IgD-negative memory B cell (primary cell): ENCODE results near the gene TGFB2. TPM values are rescaled to one million over a fixed set of nuclear protein-coding genes. Genes with fewer than 3 reads are reported as not detected.

Experiments
- H3K27ac Mint-ChIP-seq, 3 donors: one replicate each; pipeline ENCODE4 v1.8.0; 2020 to 2022; ENCODE audit warnings: mild to moderate bottlenecking in 3 of 3, mixed read lengths in 3 of 3, moderate library complexity in 1 of 3
- H3K27me3 Mint-ChIP-seq: one replicate; pipeline ENCODE4 v1.8.0; 2021; ENCODE audit warnings: mixed read lengths
- H3K36me3 Mint-ChIP-seq: one replicate; pipeline ENCODE4 v1.8.0; 2020; ENCODE audit warnings: mild to moderate bottlenecking, mixed read lengths
- H3K4me1 Mint-ChIP-seq, 3 donors: one replicate each; pipeline ENCODE4 v1.8.0; 2020 to 2022; ENCODE audit warnings: mixed read lengths in 3 of 3, mild to moderate bottlenecking in 1 of 3
- H3K4me3 Mint-ChIP-seq, 4 donors: one replicate each; pipeline ENCODE4 v1.8.0; 2020 to 2022; ENCODE audit warnings: mild to moderate bottlenecking in 4 of 4, mixed read lengths in 4 of 4, moderate library complexity in 3 of 4
- H3K9me3 Mint-ChIP-seq, 3 donors: one replicate each; pipeline ENCODE4 v1.8.0; 2020 to 2021; ENCODE audit warnings: mixed read lengths in 3 of 3, mild to moderate bottlenecking in 1 of 3
- polyA plus RNA-seq: library from polyadenylated mRNA; unstranded; fragments of 300-500 nt; fragmentation: Illumina TruSeq; gene quantifications from one replicate; pipeline ENCODE4 v1.2.3, GENCODE V29; 2021

The TGFB2 gene
- polyA plus RNA-seq, 1 donor from 2014 or later: 0.59 TPM

DNA sequence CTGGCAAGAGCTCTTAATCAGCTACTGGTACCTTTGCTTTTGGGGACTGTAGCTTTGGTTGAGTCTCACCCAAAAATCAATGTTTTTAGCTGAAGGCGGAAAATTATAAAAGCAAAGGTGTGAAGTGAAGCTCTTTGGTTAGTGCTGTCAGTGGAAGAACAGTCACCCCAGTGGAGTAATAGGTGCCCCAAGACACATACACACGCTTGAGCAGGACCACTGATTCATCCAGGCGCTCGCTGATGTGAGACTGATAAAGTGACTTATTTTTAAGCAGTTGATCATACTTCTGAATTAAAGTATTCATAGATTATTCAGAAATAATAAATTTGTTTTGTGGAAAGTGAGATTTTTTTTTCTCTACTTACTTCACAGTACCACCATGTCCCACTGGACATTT, 37.1 kb downstream of the TGFB2 start:
- no peak overlapping the region for H3K27ac Mint-ChIP-seq
- H3K4me1 Mint-ChIP-seq: peaks cover 3 to 4% (median 4%) of the 10 kb centered on the region in 3 donors
- H3K9me3 Mint-ChIP-seq: no peaks in the 10 kb centered on the region

DNA sequence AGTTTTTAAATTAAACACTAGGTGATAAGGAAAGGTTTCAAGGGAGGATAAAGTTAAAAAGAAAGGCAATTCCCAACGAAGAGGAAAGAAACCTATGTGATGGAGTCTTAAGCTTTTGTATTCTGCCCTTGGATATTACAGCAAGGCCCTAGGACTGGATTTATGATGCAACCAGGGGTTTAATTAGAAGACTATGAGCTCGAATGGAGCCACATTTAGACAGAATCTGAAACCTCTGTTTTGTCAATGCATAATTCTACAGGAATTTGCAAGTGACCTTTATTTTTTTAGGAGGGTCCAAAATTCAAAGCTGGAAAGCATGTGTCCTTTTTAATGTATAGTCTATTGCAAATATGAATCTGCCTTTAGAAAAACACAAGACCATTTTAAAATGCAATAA, 37.9 kb downstream of the TGFB2 start:
- H3K36me3 Mint-ChIP-seq: peaks cover 1% of the 10 kb centered on the region
- H3K27me3 Mint-ChIP-seq: peaks cover 6% of the 10 kb centered on the region
- H3K27ac Mint-ChIP-seq: peak overlapping the region in 1 of 3 donors; percentile 9
- no peaks in the 10 kb centered on the region for H3K9me3 Mint-ChIP-seq
- H3K4me1 Mint-ChIP-seq: peaks cover 0 to 2% (median 0%) of the 10 kb centered on the region in 3 donors
- no peak overlapping the region for H3K4me3 Mint-ChIP-seq

More for the DNA sequence above, 37.1 kb downstream of the TGFB2 start:
- H3K4me3 Mint-ChIP-seq: no peak overlapping the region
- peaks cover 1% of the 10 kb centered on the region for H3K36me3 Mint-ChIP-seq
- peaks cover 6% of the 10 kb centered on the region for H3K27me3 Mint-ChIP-seq

DNA sequence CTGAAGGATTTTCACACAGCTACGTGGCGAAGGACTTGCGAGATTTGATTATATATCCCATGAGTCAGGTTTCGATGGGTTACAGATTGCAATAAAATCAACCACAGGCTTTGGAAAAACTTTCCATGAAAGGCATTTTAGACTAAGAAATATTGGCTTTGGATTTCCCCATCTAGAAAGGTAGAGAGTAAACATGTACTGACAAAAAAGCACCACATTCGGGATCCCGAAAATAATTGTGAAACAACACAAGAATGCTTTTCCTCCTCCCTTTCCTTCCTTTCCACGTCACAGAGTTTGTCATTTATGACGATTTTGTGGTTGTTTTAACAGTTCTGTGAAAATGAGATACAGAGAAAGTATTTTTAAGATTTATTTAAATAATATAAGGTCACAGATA, 38.5 kb downstream of the TGFB2 start:
- H3K36me3 Mint-ChIP-seq: peaks cover 2% of the 10 kb centered on the region
- H3K9me3 Mint-ChIP-seq: no peaks in the 10 kb centered on the region
- H3K4me1 Mint-ChIP-seq: peaks cover 0 to 2% (median 0%) of the 10 kb centered on the region in 3 donors
- H3K4me3 Mint-ChIP-seq: no peak overlapping the region
- peaks cover 4% of the 10 kb centered on the region for H3K27me3 Mint-ChIP-seq
- no peak overlapping the region for H3K27ac Mint-ChIP-seq

DNA sequence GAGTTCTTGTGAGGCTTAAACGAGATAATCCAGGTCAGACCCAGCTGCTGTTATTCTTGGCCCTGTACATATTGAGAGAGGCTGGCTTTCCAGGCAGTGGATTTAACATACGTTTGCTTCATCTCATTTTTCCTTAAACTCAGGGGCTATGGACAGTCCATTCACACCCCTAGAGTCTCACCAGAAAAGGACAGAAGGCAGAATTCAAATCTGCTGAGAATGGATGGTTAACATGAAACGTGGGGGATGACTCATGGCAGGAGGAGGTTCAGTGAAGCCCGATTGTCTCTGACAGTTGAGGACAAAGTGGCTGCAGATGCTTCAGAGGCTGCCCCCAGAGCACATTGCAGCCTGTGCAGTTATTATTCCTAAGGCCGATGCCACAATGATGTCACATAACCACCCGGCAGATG, 39.5 kb downstream of the TGFB2 start:
- Mint-ChIP-seq H3K4me1 (peaks cover 0 to 2% (median 0%) of the 10 kb centered on the region in 3 donors), H3K27ac (no peak overlapping the region), H3K4me3 (no peak overlapping the region), H3K36me3 (peaks cover 2% of the 10 kb centered on the region), H3K27me3 (peaks cover 3% of the 10 kb centered on the region), H3K9me3 (no peaks in the 10 kb centered on the region)

DNA sequence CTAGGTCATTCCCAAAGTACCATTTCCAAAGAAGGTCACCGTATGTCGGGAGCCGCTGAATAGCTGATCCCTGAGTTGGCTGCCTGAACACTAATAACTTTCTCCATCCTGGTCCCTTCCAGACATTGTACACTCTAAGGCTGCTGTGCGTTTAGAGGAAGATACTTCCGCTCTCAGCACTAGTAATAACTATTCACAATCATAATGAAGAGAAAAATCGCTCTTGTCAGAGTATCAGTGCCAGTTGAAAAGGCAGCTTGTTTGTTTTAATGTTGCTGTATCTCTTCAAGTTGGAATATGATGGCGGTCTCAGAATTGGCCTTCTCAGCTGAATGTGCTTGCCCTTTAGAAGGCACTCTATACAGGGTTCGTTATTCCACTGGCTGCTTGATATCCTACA, 43.5 kb downstream of the TGFB2 start:
- H3K27ac Mint-ChIP-seq: no peak overlapping the region
- H3K4me1 Mint-ChIP-seq: peaks cover 0 to 2% (median 1%) of the 10 kb centered on the region in 3 donors
- peaks cover 0 to 2% (median 0%) of the 10 kb centered on the region in 3 donors for H3K9me3 Mint-ChIP-seq
- no peak overlapping the region for H3K4me3 Mint-ChIP-seq
- peaks cover 4% of the 10 kb centered on the region for H3K27me3 Mint-ChIP-seq
- H3K36me3 Mint-ChIP-seq: peaks cover 2% of the 10 kb centered on the region

DNA sequence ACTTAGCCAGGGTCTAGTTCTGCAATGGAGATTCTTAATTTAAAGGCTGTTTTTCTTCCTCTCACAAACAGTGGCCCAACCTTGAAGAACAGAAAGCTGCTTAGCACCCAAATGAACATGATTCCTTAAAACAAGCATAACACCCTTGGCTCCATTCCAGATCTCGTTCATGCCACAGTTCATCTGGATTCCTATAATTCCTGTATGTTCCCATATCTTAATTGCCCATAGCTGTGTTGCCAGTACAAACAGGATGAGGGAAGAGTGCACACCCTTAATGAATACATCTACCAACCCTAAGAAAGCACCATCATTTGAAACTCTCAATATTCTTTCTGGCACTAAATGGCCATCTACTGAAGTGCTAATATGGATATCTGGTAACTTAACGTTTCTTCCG, 45.5 kb downstream of the TGFB2 start:
- peaks cover 0 to 1% (median 0%) of the 10 kb centered on the region in 3 donors for H3K4me1 Mint-ChIP-seq
- no peak overlapping the region for H3K4me3 Mint-ChIP-seq
- peaks cover 2% of the 10 kb centered on the region for H3K36me3 Mint-ChIP-seq
- H3K9me3 Mint-ChIP-seq: peaks cover 0 to 2% (median 0%) of the 10 kb centered on the region in 3 donors
- H3K27ac Mint-ChIP-seq: no peak overlapping the region
- peaks cover 2% of the 10 kb centered on the region for H3K27me3 Mint-ChIP-seq

DNA sequence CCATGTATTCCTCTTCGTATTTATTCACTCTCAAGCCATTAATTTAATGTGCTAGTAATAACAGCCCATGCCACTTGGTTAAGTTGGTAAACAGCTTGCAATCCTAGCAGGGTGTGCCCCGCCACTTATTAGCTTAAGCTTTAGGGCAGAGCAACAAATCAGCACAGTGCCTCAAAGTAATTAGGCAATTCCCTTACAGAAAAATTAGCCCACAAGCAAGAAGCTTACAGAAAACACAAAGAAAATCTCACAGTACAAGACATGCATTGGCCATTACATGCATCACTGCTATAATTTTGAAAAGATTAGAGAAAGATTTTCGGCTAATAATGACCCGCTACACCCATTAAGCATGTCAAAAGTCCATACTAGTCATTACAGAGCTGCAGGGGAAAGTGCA, 47.6 kb downstream of the TGFB2 start:
- Mint-ChIP-seq H3K27ac (no peak overlapping the region), H3K27me3 (peaks cover 2% of the 10 kb centered on the region), H3K36me3 (peaks cover 2% of the 10 kb centered on the region), H3K4me1 (peaks cover 0 to 1% (median 0%) of the 10 kb centered on the region in 3 donors), H3K4me3 (no peak overlapping the region), H3K9me3 (peaks cover 0 to 2% (median 0%) of the 10 kb centered on the region in 3 donors)

DNA sequence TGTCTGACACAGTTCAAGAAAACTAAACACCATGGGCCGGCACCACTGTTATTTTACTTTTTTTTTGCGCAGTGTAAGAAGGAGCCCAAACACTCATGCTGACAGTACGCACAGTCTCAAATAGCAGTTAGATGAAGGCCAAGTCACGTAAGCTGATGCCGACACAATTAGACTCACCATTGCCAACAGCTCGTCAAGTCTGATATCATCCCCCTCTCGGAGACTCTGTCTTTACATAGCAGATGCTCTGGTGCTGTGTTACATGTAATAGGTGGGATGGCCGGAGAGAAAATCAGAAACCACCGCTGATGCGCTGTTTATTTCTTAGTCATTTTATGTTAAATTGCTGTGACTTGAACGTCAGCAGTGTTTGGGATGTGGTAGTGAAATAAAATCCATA, 49.3 kb downstream of the TGFB2 start:
- Mint-ChIP-seq H3K27me3 (peaks cover 2% of the 10 kb centered on the region), H3K27ac (no peak overlapping the region), H3K4me3 (no peak overlapping the region), H3K36me3 (no peaks in the 10 kb centered on the region), H3K4me1 (peaks cover 0 to 1% (median 0%) of the 10 kb centered on the region in 3 donors), H3K9me3 (peaks cover 0 to 2% (median 0%) of the 10 kb centered on the region in 3 donors)

DNA sequence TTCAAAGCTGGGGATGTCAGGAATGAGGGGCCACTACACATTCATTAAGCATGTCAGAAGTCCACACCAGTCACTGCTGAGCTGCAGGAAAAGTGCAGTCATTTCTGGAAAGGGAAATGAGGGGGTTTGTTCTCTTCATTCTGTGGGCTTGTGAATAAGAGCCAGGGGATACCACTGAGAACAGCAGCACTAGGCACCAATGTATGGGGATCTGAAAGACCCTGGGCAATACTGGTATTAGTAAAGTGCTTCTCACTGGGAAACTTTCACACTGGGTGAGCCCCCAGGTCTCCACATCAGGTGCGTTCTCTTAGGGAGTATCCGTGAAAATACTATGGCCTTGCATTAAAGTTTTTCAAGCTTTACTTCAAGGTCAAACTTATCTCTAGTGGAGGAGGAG, 49.9 kb downstream of the TGFB2 start:
- Mint-ChIP-seq H3K9me3 (peaks cover 0 to 2% (median 0%) of the 10 kb centered on the region in 3 donors), H3K4me1 (peaks cover 0 to 1% (median 0%) of the 10 kb centered on the region in 3 donors), H3K36me3 (no peaks in the 10 kb centered on the region), H3K4me3 (no peak overlapping the region), H3K27me3 (peaks cover 1% of the 10 kb centered on the region), H3K27ac (no peak overlapping the region)

DNA sequence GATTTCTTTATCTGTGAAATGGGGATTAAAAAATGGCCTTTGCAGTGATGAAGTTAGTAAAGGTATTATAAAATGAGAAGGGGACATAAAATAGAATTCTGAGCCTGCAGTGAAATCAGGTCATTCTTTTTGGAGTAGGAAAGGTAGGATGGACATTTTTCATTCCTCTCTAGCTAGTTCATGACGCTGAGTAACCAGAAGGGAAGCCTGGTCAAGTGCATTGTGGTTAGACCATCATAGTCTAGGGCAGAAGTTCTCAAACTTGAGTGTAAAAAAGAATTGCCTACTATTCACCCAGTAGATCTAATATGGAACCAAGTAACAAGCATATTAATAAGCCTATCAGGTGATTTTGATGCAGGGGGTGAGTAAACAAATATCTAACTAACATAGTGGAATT, 50.8 kb downstream of the TGFB2 start:
- Mint-ChIP-seq H3K27me3 (no peaks in the 10 kb centered on the region), H3K4me3 (no peak overlapping the region), H3K36me3 (no peaks in the 10 kb centered on the region)

DNA sequence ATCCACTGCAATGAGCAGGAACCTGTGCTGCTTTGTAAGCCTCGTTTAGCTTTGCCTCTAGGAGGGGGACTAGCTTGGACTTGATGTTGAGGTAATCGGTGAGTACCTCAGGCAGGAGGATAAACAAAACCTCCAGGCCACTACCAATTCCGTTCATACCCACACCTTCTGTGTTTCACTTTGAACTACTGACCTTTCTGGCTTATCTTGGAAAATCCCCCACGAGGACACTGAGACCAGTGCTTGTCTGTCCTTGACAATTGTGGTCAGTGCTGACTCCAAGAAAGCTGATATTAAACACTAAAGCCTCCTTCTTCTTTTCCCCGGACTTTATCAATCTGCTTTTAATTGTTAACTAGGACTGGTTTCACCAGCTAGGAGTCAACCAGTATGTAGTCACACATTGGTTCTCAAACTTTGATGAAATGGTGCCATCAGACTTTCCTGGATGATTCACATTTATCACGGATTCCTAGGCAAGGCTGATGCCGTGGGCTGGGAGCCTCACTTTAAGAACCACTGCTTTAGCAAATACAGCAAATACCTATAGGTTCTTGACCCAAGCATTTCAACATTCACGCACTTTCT, 52.7 kb downstream of the TGFB2 start:
- H3K27ac Mint-ChIP-seq: no peak overlapping the region
- H3K36me3 Mint-ChIP-seq: no peaks in the 10 kb centered on the region
- H3K27me3 Mint-ChIP-seq: no peaks in the 10 kb centered on the region
- H3K9me3 Mint-ChIP-seq: peaks cover 0 to 2% (median 0%) of the 10 kb centered on the region in 3 donors
- no peak overlapping the region for H3K4me3 Mint-ChIP-seq
- H3K4me1 Mint-ChIP-seq: no peaks in the 10 kb centered on the region

More for the DNA sequence above, 50.8 kb downstream of the TGFB2 start:
- Mint-ChIP-seq H3K4me1 (peaks cover 0 to 1% (median 0%) of the 10 kb centered on the region in 3 donors), H3K9me3 (peaks cover 0 to 2% (median 0%) of the 10 kb centered on the region in 3 donors), H3K27ac (no peak overlapping the region)

DNA sequence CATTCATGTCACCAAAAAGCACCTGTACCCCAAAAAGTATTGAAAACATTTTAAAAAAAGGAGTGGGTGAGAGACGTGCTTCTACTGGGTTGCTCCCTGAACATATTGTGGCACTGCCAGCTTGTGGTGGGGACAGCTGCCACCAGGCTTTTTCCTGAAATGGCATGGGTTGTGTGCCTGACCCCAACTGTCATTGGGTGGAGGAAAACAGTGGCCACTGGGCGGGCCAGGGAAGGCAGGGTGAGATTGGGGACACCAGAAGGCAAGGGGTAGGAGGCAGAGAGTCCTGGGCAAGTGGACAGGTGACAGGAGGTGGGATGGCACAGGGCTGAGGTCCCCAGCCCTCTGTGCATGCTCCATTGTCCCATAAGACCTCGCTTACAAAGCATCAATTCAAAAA, 55.5 kb downstream of the TGFB2 start:
- H3K27me3 Mint-ChIP-seq: no peaks in the 10 kb centered on the region
- H3K27ac Mint-ChIP-seq: peak overlapping the region in 1 of 3 donors; percentile 16
- H3K4me3 Mint-ChIP-seq: no peak overlapping the region
- no peaks in the 10 kb centered on the region for H3K9me3 Mint-ChIP-seq
- no peaks in the 10 kb centered on the region for H3K36me3 Mint-ChIP-seq
- H3K4me1 Mint-ChIP-seq: no peaks in the 10 kb centered on the region

DNA sequence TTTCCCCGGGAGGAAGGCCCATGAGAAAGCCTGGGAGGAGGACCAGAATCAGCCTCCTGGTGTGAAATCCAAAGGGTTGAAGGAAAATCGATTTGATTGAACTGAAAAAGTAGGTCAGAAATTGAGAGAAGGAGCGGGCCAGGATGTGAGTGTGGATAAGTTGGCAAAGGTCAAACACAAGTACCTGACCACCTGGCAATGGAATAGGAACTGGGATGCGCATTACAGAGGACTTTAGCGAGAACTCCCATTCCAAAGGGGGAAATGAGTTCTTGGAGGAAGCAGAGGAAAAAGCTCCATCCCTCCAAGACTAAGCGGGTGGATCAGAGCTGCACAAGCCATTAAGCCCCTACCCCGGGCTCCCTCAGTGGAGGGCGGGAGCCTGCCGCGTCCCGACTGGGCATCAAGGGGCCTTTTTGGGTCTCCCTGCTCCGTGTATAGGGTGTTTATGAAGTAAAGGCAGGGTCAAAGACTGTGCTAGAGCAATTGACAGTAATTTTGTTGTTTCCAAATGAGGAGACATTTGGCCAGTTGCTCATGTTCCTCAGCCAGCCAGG, 56.4 kb downstream of the TGFB2 start:
- H3K4me3 Mint-ChIP-seq: no peak overlapping the region
- no peaks in the 10 kb centered on the region for H3K9me3 Mint-ChIP-seq
- H3K36me3 Mint-ChIP-seq: no peaks in the 10 kb centered on the region
- no peaks in the 10 kb centered on the region for H3K27me3 Mint-ChIP-seq
- H3K4me1 Mint-ChIP-seq: no peaks in the 10 kb centered on the region
- H3K27ac Mint-ChIP-seq: no peak overlapping the region

DNA sequence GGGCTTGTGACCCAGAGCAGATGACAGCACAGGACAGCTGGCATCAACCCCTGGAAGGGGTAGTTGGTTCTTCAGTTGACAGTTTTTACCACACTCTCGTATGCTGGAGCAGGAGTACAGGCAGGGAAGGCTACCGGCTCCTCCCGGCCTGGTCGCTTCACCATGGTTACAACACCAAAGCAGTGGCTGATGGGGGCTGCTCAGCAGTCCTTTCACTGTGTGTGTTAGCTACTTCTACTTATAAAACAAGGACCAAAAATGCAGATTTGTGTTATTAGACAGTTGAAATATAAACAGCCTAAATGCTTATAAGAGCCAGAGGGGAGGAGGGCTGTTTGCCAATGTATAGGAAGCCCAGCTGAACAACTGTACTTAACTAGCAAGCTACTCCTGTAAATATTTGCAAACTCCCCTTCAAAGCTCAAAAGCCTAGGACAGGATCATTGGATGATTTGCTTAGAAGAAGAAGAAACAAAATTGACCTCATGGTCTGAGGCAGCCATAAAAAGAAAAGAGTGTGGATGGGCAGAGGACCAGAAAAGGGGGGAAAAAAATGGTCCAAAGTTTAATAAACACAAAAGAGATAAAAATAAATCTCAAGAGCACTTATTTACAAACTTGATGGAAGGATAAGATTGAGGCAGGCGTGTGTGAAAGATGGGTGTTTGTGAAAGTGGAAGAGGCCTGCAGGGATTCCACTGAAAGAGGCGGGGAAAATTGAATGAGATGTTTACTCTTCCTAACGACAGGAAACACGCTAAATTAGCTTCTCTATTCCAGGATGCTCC, 57.1 kb downstream of the TGFB2 start:
- Mint-ChIP-seq H3K4me3 (no peak overlapping the region), H3K27ac (no peak overlapping the region), H3K9me3 (no peaks in the 10 kb centered on the region), H3K27me3 (no peaks in the 10 kb centered on the region), H3K4me1 (no peaks in the 10 kb centered on the region), H3K36me3 (no peaks in the 10 kb centered on the region)

DNA sequence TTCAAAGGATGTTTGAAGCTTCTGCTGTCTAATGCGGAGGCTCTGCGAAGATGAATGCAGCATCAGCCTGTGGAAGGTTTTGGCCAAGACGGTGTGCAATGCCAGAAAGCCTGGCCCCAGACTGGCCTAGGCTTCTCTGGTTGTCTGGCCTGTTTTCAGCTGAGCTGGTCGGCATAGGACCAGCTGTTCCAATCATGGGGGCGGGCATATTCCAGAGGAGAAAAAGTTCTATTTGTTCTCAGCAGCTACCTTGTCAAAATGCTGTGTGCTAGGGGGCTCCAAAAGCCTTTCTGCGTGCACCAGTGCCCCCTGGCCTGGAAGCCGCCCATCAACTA, 57.6 kb downstream of the TGFB2 start:
- Mint-ChIP-seq H3K36me3 (no peaks in the 10 kb centered on the region), H3K4me1 (no peaks in the 10 kb centered on the region), H3K4me3 (no peak overlapping the region), H3K27ac (no peak overlapping the region), H3K9me3 (no peaks in the 10 kb centered on the region), H3K27me3 (no peaks in the 10 kb centered on the region)
